HFF-Myc (cell line): ENCODE data around the gene NUTF2.

Experiments
- DNase-seq: peaks from one replicate; pipeline ENCODE4 v3.0.0-alpha.2; 2011; ENCODE audit warnings: low read depth; ENCODE audit errors: extremely low read depth
- H3K4me3 ChIP-seq: replicated peaks from 2 replicates; pipeline ENCODE4 v1.5.1; 2011; ENCODE audit warnings: low read depth, mild to moderate bottlenecking, control low read depth, low read length
- CTCF ChIP-seq: IDR thresholded peaks from 2 replicates; pipeline ENCODE4 v1.5.1; 2012; ENCODE audit warnings: mild to moderate bottlenecking, low read depth, low read length, control low read depth; ENCODE audit errors: missing control alignments

Gene NUTF2

DNA sequence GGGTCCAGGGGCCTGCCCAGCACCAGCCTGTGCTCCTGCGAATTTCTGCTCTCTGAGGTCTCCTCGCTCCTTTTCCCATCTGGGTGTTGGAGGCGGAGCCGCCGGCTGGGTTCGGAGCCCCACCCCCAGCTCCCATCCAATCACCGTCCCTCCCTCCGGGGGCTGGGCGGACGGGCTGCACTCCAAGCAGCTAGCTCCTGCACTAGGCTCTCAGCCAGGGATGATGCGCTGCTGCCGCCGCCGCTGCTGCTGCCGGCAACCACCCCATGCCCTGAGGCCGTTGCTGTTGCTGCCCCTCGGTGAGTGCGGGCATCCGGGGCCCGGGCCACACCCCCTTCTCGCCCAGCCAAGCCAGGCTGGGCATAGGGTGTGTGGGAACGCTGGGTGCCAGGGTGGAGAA, 38.0 kb downstream of the NUTF2 start, which contains the start of gene NRN1L:
Gene NRN1L, plus strand, starts transcription at position 202 of the 400 bp plus-strand sequence. Its CDS starts 19 bp downstream, at position 221.
- peak; percentile 78 for DNase-seq
- TF ChIP-seq CTCF, result no peak
- no peak within 1 kb of the TSS for H3K4me3 ChIP-seq

GRCh38 chr16:67885545-67885944, 38.8 kb downstream of the NUTF2 start:
- no peak for DNase-seq
- no peak overlapping the region for H3K4me3 ChIP-seq
- no peak for TF ChIP-seq CTCF

GRCh38 chr16:67885976-67886375, 39.2 kb downstream of the NUTF2 start:
- DNase-seq, result no peak
- H3K4me3 ChIP-seq, result no peak overlapping the region
- no peak for TF ChIP-seq CTCF

DNA sequence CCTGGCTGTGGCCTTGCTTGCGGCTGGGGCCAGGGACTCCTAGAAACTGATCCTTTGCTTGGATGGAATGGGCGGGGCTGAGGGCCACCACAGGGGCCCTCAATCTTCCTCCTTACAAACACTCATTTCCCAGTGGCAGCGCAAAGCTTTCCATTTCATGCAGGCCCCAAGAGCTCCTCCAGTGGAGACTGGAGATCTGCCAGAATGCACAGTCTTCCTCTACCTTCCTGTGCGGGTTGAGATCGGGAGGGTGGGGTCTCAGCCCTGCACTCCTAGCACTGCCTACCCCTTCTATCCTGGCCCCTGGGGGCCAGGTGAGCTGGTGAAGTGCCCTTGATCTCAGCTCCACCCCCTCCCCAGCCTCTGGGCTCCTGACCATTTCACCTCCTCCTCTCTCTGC, 39.7 kb downstream of the NUTF2 start:
- TF ChIP-seq CTCF, result no peak
- no peak for DNase-seq
- no peak overlapping the region for H3K4me3 ChIP-seq

DNA sequence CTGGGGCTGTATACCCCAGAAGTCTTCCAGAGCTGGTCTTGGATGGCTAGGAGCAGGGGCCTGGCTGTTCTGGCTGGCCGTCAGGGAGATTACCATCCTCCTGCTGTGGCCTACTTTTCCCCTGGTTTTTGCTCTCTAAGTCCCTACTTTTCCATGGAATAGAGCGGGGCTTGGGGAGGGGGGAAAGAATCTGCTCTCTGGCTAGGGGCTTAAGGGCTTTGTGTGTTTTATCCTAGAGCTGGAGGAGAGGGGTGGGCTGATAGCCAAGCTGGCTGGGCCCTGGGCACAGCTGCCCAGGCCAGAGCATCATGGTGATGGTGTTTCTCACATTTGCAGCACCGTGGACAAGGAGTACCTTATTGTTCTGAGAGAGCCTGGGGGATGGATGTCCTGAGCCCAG, 41.6 kb downstream of the NUTF2 start:
- DNase-seq, result no peak
- no peak overlapping the region for H3K4me3 ChIP-seq
- TF ChIP-seq CTCF, result no peak

DNA sequence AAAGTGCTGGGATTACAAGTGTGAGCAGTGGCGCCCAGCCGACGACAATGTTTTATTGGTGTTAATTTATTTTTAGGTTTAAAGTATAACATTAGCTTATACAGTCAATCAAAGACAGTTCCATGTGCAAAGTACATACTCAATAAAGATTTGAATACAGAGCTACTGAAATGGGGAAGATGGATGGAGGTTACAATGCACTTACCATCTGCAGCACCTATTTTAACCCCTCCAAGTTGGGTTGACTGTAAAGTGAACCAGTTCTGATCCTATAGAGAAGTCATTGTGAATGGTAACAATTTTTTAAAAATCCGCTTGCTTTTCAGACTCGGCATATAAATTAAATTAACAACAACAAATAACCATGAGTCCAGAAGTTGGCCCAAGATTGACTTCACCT, 45.6 kb downstream of the NUTF2 start:
- no peak for DNase-seq
- no peak for TF ChIP-seq CTCF

More for the DNA sequence above, 45.6 kb downstream of the NUTF2 start:
- H3K4me3 ChIP-seq, result peak overlapping the region; percentile 36
